Fibroblast of lung (primary cell): Measurements from ENCODE around the gene PTPRA.

Experiments used
- CTCF ChIP-seq, 2 donors: IDR thresholded peaks in 1 of 2; conservative IDR thresholded peaks in 1 of 2; 1 replicate in 1 of 2; 2 replicates in 1 of 2; pipeline ENCODE4 v1.5.1; 2011 to 2012; ENCODE audit warnings: low read length in 2 of 2, control low read depth in 1 of 2, inconsistent platforms in 1 of 2, low read depth in 1 of 2, mild to moderate bottlenecking in 1 of 2
- EZH2 ChIP-seq: IDR thresholded peaks from 2 replicates; pipeline ENCODE4 v1.5.1; 2012; ENCODE audit warnings: low read length, control low read depth, mild to moderate bottlenecking; ENCODE audit errors: missing control alignments

- no peak for TF ChIP-seq CTCF (conservative IDR thresholded peaks at IDR 0.05 in 1 of 2, IDR thresholded peaks at IDR 0.05 in 1 of 2; ENCODE audit: low read depth in 1 of 2, low read length in 2 of 2)
- no peak for TF ChIP-seq EZH2
These were observed 212.3 kb downstream of the PTPRA start for GRCh38 chr20:3085571-3086072.
